ENCODE results near the gene MKKS. TPM values are rescaled to one million over a fixed set of nuclear protein-coding genes. Genes with fewer than 3 reads are reported as not detected.
A peak's percentile ranks its signal among the peaks of the same experiment; 100 is the strongest.

MKKS gene
- total RNA-seq, 4 donors from 2014 or later: 15.9 to 22.4 (median 17.7) TPM

GRCh38 chr20:10466325-10466724, 32.3 kb upstream of the MKKS start:
- H3K27me3 ChIP-seq: no peaks in the 10 kb centered on the region
- TF ChIP-seq POLR2AphosphoS5 (IDR thresholded peaks at IDR 0.05): no peak
- no peak for TF ChIP-seq POLR2A (IDR thresholded peaks at IDR 0.05)
- TF ChIP-seq CTCF (IDR thresholded peaks at IDR 0.05): no peak
- no peak for TF ChIP-seq EP300 (IDR thresholded peaks at IDR 0.05)
- peak overlapping the region in 1 of 4 donors; percentile 48 for H3K27ac ChIP-seq
- 24 to 40% methylated on average over 1 to 4 of the region's 4 CpGs for WGBS, 2 donors (ENCODE audit: low coverage in 1 of 2)
- H3K4me1 ChIP-seq: peaks cover 0 to 34% (median 9%) of the 10 kb centered on the region in 3 donors
- H3K9me3 ChIP-seq: no peaks in the 10 kb centered on the region
- ATAC-seq: no peak
- H3K4me3 ChIP-seq: no peak overlapping the region
- H3K36me3 ChIP-seq: no peaks in the 10 kb centered on the region

- no peaks in the 10 kb centered on the region for H3K9me3 ChIP-seq
- H3K4me1 ChIP-seq: peaks cover 0 to 34% (median 9%) of the 10 kb centered on the region in 3 donors
- TF ChIP-seq EP300 (IDR thresholded peaks at IDR 0.05): no peak
- no peak for TF ChIP-seq CTCF (IDR thresholded peaks at IDR 0.05)
- TF ChIP-seq POLR2A (IDR thresholded peaks at IDR 0.05): no peak
- TF ChIP-seq POLR2AphosphoS5 (IDR thresholded peaks at IDR 0.05): no peak
- H3K27ac ChIP-seq: no peak overlapping the region
- 82 to 100% methylated on average over 2 of the region's 3 CpGs for WGBS, 2 donors (ENCODE audit: low coverage in 1 of 2)
- H3K27me3 ChIP-seq: no peaks in the 10 kb centered on the region
- no peak overlapping the region for H3K4me3 ChIP-seq
- H3K36me3 ChIP-seq: no peaks in the 10 kb centered on the region
- ATAC-seq: no peak
These were observed 31.1 kb upstream of the MKKS start for GRCh38 chr20:10465135-10465534.

GRCh38 chr20:10463622-10464021, 29.6 kb upstream of the MKKS start:
- H3K4me3 ChIP-seq: no peak overlapping the region
- ATAC-seq: no peak
- H3K36me3 ChIP-seq: peaks cover 0 to 2% of the 10 kb centered on the region in 2 donors
- no peaks in the 10 kb centered on the region for H3K9me3 ChIP-seq
- no peak for TF ChIP-seq POLR2A (IDR thresholded peaks at IDR 0.05)
- TF ChIP-seq EP300 (IDR thresholded peaks at IDR 0.05): no peak
- TF ChIP-seq CTCF (IDR thresholded peaks at IDR 0.05): no peak
- TF ChIP-seq POLR2AphosphoS5 (IDR thresholded peaks at IDR 0.05): no peak
- H3K4me1 ChIP-seq: peaks cover 0 to 27% (median 9%) of the 10 kb centered on the region in 3 donors
- no peak overlapping the region for H3K27ac ChIP-seq
- no peaks in the 10 kb centered on the region for H3K27me3 ChIP-seq
- WGBS, 2 donors (ENCODE audit: low coverage in 1 of 2): 86 to 95% methylated on average over 2 of the region's 2 CpGs

GRCh38 chr20:10462516-10462915, 28.5 kb upstream of the MKKS start:
- peaks cover 0 to 4% (median 0%) of the 10 kb centered on the region in 3 donors for H3K9me3 ChIP-seq
- H3K4me1 ChIP-seq: peaks cover 0 to 18% (median 0%) of the 10 kb centered on the region in 3 donors
- H3K27ac ChIP-seq: no peak overlapping the region
- no peak for TF ChIP-seq EP300 (IDR thresholded peaks at IDR 0.05)
- TF ChIP-seq CTCF (IDR thresholded peaks at IDR 0.05): no peak
- no peak for TF ChIP-seq POLR2AphosphoS5 (IDR thresholded peaks at IDR 0.05)
- TF ChIP-seq POLR2A (IDR thresholded peaks at IDR 0.05): no peak
- no peak for ATAC-seq
- H3K4me3 ChIP-seq: no peak overlapping the region
- H3K36me3 ChIP-seq: peaks cover 0 to 4% of the 10 kb centered on the region in 2 donors
- no peaks in the 10 kb centered on the region for H3K27me3 ChIP-seq

GRCh38 chr20:10461495-10461894, 27.5 kb upstream of the MKKS start:
- Histone ChIP-seq H3K9me3 (peaks cover 0 to 9% (median 0%) of the 10 kb centered on the region in 3 donors), H3K36me3 (peaks cover 0 to 4% of the 10 kb centered on the region in 2 donors), H3K27me3 (no peaks in the 10 kb centered on the region), H3K4me3 (no peak overlapping the region), H3K27ac (no peak overlapping the region), H3K4me1 (peaks cover 0 to 8% (median 0%) of the 10 kb centered on the region in 3 donors)
- WGBS, 2 donors (ENCODE audit: low coverage in 1 of 2): 92 to 100% methylated on average over 1 to 2 of the region's 2 CpGs
- ATAC-seq: no peak
- TF ChIP-seq POLR2A (IDR thresholded peaks at IDR 0.05): no peak
- no peak for TF ChIP-seq POLR2AphosphoS5 (IDR thresholded peaks at IDR 0.05)
- TF ChIP-seq EP300 (IDR thresholded peaks at IDR 0.05): no peak
- TF ChIP-seq CTCF (IDR thresholded peaks at IDR 0.05): no peak
